GM21737 (cell line): Measurements from ENCODE around the gene FAM81A.

Experiments used
- ATAC-seq: cut with Tn5 transposase; IDR thresholded peaks from one replicate; pipeline ENCODE4 v1.9.1; 2021; ENCODE audit warnings: mild to moderate bottlenecking, moderate library complexity; ENCODE audit not compliant: unreplicated experiment

The FAM81A gene

GRCh38 chr15:59569477-59569876 lies 131.5 kb downstream of the FAM81A start:
- ATAC-seq: no peak

- no peak for ATAC-seq
Measured at GRCh38 chr15:59570315-59570714, 132.3 kb downstream of the FAM81A start.

- no peak for ATAC-seq
Measured at GRCh38 chr15:59571606-59572005, 133.6 kb downstream of the FAM81A start.
